GM18951 (cell line): Measurements from ENCODE around the gene TRMT13.
"Not testable (repeated sequence)": the region's sequence is repeated elsewhere in the genome, so short reads cannot be mapped to it uniquely, and the experiment has no call there.

Experiments
- POLR2A ChIP-seq: IDR thresholded peaks from 4 replicates; pipeline ENCODE4 v1.6.1; 2011; ENCODE audit warnings: mild to moderate bottlenecking; ENCODE audit not compliant: insufficient read length, insufficient read depth; ENCODE audit errors: extremely low read depth
- in situ Hi-C: fragments of 300-500 bp; cut with MboI; formaldehyde crosslinking; loops from one replicate; pipeline ENCODE4 v1.12.0; 2022; ENCODE audit warnings: low sequenced_read_pairs, mixed read lengths, inconsistent platforms; ENCODE audit not compliant: unreplicated experiment

TRMT13 gene

DNA sequence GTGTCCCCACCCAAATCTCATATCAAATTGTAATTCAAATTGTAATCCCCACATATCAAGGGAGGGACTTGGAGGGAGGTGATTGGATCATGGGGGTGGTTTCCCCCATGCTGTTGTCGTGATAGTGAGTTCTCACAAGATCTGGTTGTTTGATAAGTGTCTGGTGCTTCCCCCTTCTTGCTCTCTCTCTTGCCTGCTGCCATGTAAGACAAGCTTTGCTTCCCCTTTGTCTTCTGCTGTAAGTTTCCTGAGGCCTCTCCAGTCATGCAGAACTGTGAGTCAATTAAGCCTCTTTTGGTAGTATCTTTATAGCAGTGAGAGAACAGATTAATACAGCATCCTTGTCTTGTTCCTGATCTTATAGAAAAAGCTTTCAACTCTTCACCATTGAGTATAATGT lies 51.6 kb downstream of the TRMT13 start:
- TF ChIP-seq POLR2A = no peak
- in situ Hi-C loops = no loop called here

DNA sequence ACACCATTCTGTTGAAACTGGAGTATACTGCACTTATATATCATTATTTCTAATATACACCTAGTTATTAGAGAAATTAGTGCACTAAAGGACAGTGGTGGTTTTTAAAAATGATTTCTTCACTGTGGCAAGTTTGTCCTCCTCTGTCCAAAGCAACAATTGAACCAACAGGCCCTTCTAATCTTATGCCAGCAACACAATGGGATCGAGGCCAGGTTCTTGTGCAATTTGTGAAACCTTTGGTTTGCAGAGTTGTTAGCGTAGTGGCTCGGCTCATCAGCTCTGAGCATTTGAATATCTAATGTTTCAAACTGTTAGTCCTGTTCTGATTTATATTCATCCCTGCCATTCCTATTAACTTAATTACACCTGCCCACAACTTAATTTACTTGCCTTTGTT lies 54.9 kb downstream of the TRMT13 start:
- in situ Hi-C loops = no loop called here

GRCh38 chr1:100188617-100189016 lies 55.7 kb downstream of the TRMT13 start:
- TF ChIP-seq POLR2A = no peak
- in situ Hi-C loops = no loop called here

More for the DNA sequence above, 54.9 kb downstream of the TRMT13 start:
- TF ChIP-seq POLR2A = no peak

DNA sequence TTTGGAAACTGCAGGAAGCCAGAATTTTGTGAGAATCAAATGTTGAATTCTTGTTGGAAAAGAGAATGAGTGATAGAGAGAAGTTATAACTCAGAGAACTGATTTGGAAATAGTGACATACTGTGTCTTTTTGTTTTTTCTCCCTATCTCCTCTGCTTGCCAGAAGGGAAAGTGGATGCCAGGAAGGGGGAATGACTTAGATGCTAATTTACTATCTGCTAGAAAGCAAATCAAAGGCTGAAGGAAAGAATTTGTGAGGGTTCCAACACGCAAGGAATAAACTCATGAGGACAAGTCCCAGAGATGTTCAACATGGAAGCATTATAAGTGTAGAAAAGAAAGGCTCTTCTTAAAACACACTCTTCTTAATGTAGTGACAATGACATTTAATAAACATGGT lies 65.6 kb downstream of the TRMT13 start:
- in situ Hi-C loops = no loop called here

DNA sequence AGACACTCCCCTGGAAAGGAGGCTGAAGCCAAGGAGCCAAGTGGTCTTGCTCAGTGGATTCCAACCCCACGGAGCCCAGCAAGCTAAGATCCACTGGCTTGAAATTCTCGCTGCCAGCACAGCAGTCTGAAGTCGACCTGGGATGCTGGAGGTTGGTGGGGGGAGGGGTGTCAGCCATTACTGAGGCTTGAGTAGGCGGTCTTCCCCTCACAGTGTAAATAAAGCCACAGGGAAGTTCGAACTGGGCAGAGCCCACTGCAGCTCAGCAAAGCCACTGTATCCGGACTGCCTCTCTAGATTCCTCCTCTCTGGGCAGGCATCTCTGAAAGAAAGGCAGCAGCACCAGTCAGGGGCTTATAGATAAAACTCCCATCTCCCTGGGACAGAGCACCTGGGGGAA lies 67.1 kb downstream of the TRMT13 start:
- in situ Hi-C loops = not testable (repeated sequence)

More for the DNA sequence above, 65.6 kb downstream of the TRMT13 start:
- no peak for TF ChIP-seq POLR2A
